ENCODE results near the gene MFSD6L.
"Not testable (repeated sequence)": the region's sequence is repeated elsewhere in the genome, so short reads cannot be mapped to it uniquely, and the experiment has no call there.

MFSD6L gene

GRCh38 chr17:8818047-8818446, 18.9 kb upstream of the MFSD6L start:
- TF ChIP-seq POLR2A (IDR thresholded peaks at IDR 0.05; ENCODE audit: low read length) (no peak), GATA1 (IDR thresholded peaks at IDR 0.05; ENCODE audit: low read depth, low read length) (no peak)
- no peak for DNase-seq

- no peak for TF ChIP-seq POLR2A (IDR thresholded peaks at IDR 0.05; ENCODE audit: low read length)
- no peak for TF ChIP-seq GATA1 (IDR thresholded peaks at IDR 0.05; ENCODE audit: low read depth, low read length)
- DNase-seq, result no peak
These were observed 7.9 kb upstream of the MFSD6L start for GRCh38 chr17:8806926-8807550.

DNA sequence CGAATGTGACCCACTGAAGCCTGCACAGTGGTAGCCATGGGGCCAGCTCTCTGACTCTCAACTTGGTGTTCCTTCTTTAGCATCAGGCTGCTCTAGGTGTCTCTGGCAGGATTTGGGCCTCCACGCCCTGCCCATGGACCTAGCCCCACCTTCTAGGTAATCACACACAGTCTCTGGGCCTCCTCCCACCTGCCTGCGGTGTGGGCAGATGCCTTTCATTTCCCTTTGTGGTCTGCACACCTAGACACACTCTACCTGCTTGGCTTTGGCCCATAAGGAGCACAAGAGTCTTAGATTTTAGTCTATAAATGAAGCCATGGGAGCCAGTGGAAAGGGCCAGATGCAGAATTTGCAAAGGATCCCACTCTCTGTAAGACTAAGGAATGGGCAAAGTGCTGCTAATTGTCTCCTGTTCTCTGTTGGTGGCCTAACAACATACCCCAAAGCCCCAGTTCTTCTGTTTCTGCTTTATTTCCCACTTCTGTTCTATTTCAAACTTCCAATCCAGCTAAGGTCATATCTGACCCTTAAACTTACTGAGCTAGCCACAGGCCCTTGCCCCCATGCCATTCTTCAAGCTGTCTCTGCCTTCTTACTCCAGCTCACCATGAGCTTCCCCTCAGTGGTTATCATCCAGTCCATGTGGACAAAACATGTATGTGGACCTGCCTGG, 7.2 kb upstream of the MFSD6L start:
- no peak for DNase-seq
- TF ChIP-seq GATA1 (IDR thresholded peaks at IDR 0.05; ENCODE audit: low read depth, low read length) (no peak), POLR2A (IDR thresholded peaks at IDR 0.05; ENCODE audit: low read length) (no peak)

DNA sequence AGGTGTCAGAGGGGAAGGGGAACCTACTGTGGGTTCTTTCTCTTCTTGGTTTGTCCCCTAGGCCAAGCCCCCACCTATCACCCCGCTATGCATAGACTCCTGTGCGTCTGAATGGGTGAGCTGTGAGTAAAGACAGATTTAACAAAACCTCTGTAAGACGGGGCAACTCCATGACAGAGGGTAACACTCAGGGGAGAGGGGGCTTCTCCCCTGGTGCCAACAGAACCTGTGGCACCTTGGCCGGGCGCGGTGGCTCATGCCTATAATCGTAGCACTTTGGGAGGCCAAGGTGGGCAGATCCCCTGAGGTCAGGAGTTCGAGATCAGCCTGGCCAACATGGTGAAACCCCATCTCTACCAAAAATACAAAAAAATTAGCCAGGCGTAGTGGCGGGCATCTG, 6.2 kb upstream of the MFSD6L start:
- not testable (repeated sequence) for DNase-seq

GRCh38 chr17:8803531-8804420, 4.6 kb upstream of the MFSD6L start:
- no peak for DNase-seq

DNA sequence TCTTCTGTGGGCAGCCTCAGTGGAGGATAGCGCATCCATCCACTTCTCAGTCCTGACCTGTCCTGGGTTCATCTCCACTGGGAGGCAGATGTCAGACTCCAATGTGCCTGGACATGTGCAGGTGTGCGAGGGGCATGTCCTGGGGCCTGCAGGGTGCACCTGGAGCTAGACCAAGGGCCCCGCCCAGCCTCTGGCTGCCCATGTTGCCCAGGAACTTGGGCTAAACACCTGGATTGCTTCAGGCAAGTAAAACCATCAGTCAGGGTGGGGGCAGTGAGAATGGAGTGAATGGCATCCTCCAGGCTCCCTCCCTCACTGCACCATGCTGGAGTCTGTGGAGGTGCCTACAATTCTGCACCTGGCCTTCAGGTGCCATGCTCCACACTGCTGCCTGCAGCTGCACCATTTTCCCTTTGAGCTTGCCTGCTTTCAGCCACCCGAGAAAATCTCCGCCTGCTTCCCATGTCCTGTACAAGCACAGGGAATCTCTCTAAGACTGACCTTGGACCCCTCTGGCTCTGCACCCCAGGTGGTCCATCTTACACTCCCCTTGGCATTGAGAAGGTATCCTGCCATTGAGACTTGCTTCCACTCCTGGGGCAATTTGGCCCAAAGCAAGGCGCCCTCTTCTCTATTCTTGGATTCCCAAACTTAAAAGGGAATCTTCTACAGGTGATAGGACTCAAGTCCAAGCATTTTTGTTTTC, 2.1 kb upstream of the MFSD6L start:
- TF ChIP-seq GATA1 (IDR thresholded peaks at IDR 0.05; ENCODE audit: low read depth, low read length) (no peak), POLR2A (IDR thresholded peaks at IDR 0.05; ENCODE audit: low read length) (no peak)
- DNase-seq, result no peak

More at GRCh38 chr17:8803531-8804420, 4.6 kb upstream of the MFSD6L start:
- no peak for TF ChIP-seq GATA1 (IDR thresholded peaks at IDR 0.05; ENCODE audit: low read depth, low read length)
- TF ChIP-seq POLR2A (IDR thresholded peaks at IDR 0.05; ENCODE audit: low read length), result no peak

GRCh38 chr17:8800656-8801055, 1.5 kb upstream of the MFSD6L start:
- DNase-seq, result no peak
- TF ChIP-seq POLR2A (IDR thresholded peaks at IDR 0.05; ENCODE audit: low read length) (no peak), GATA1 (IDR thresholded peaks at IDR 0.05; ENCODE audit: low read depth, low read length) (no peak)

DNA sequence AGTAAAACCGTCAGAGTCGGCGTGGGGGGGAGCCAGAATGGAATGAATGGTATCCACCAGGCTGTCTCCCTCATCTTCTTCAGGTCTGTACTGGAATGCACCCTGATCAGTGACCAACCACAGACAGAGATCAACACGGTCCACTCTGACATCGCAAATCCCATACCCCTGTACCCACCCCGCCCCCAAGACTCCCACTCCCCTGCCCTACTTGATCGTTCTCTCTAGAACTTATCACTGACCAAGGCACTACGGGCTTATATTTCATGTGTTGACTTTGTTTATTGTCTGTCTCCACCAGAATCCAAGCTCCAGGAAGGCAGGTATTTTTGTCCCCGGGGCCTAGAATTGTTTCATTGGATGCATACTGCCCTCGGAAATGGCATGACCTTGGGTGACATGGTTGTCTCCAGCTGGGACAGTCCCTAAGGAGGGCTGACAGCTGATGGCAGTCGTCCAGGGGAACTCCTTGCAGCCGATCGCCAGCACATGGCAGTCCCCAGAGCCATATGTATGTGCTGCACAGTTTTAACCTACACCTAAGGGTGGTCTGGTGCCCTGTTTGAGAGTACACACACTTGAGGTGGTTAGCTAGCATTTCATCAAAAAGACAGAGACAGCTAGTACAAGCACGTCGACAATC, 526 bp upstream of the MFSD6L start:
- DNase-seq, result no peak

DNA sequence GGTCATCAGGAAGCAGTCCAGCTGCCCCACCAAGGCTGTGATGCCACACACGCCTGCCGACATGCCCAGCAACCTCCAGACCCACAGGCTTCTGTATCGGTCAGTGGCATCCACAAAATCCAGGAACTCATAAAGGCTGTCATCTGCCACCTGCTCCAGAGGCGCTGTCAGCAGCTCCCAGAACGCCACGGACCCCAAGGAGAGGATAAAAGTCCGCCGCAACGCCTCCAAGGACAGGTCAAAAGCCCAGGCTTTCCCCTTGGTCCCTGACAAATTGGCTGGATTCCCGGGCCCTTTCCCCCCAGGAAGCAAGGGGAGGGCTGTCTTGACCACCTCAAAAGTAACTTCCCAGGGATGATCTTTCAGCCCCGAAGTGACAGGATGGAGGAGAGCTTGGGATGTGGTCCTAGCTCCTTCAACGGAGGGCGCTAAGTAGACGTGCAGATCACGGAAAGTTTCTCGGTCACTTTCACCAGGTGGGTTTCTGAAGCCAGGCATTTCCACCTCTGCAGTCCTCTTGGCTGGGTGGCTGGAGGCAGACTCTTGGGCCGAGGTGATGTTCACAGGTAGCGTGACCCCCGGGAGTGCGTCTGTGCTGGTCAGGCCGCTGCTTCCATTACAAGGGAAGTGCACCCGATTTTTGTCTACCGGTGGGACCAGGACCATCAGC, 854 bp downstream of the MFSD6L start:
- no peak for TF ChIP-seq POLR2A (IDR thresholded peaks at IDR 0.05; ENCODE audit: low read length)
- TF ChIP-seq GATA1 (IDR thresholded peaks at IDR 0.05; ENCODE audit: low read depth, low read length), result no peak
- no peak for DNase-seq

More for the DNA sequence above, 526 bp upstream of the MFSD6L start:
- TF ChIP-seq GATA1 (IDR thresholded peaks at IDR 0.05; ENCODE audit: low read depth, low read length) (no peak), POLR2A (IDR thresholded peaks at IDR 0.05; ENCODE audit: low read length) (no peak)

DNA sequence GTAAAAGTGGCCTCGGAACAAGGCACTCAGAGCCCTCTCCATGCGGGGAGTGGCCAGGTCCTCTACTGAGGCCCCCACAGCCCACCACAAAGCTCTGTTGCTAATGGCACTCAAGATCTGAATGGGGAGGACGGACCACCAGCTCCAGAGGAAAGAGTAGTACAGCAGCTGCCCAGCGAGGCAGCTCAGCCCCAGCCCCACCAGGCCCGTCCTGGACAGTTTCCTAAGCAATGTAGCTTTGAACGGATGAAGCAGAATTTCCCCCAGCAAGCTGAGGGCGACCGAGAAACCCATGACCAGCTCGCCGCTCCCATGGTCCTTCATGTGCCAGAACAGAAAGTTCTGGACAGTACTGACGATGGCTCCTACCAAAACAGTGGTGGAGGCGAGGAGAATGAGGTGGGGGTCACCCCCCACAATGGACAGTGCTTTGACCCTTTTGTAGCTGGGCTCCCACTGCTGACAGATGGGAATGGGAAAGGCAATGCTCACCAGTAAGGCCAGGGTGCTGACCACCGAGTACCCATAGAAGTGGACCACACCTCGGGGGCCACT, 1.5 kb downstream of the MFSD6L start:
- DNase-seq, result no peak
- TF ChIP-seq POLR2A (IDR thresholded peaks at IDR 0.05; ENCODE audit: low read length) (no peak), GATA1 (IDR thresholded peaks at IDR 0.05; ENCODE audit: low read depth, low read length) (no peak)

- no peak for TF ChIP-seq POLR2A (IDR thresholded peaks at IDR 0.05; ENCODE audit: low read length)
These were observed 4.5 kb downstream of the MFSD6L start for GRCh38 chr17:8794636-8795035.

GRCh38 chr17:8793649-8794048, 5.5 kb downstream of the MFSD6L start:
- TF ChIP-seq POLR2A (IDR thresholded peaks at IDR 0.05; ENCODE audit: low read length), result no peak
- TF ChIP-seq GATA1 (IDR thresholded peaks at IDR 0.05; ENCODE audit: low read depth, low read length), result no peak
- DNase-seq, result no peak

More at GRCh38 chr17:8794636-8795035, 4.5 kb downstream of the MFSD6L start:
- no peak for DNase-seq

GRCh38 chr17:8792646-8793045, 6.5 kb downstream of the MFSD6L start:
- TF ChIP-seq GATA1 (IDR thresholded peaks at IDR 0.05; ENCODE audit: low read depth, low read length), result no peak
- TF ChIP-seq POLR2A (IDR thresholded peaks at IDR 0.05; ENCODE audit: low read length), result no peak
- DNase-seq, result no peak
